HG02840 (cell line): ENCODE measurements around the gene MYD88.
"Not testable (repeated sequence)": the region's sequence is repeated elsewhere in the genome, so short reads cannot be mapped to it uniquely, and the experiment has no call there.

Experiments
- ATAC-seq: cut with Tn5 transposase; IDR thresholded peaks from one replicate; pipeline ENCODE4 v1.9.1; 2021; ENCODE audit warnings: mild to moderate bottlenecking, moderate library complexity, moderate number of reproducible peaks; ENCODE audit not compliant: unreplicated experiment, low FRiP score

MYD88 gene

GRCh38 chr3:38160704-38161103, 22.2 kb downstream of the MYD88 start:
- ATAC-seq = not testable (repeated sequence)

GRCh38 chr3:38163117-38163840, 24.8 kb downstream of the MYD88 start:
- ATAC-seq = no peak

DNA sequence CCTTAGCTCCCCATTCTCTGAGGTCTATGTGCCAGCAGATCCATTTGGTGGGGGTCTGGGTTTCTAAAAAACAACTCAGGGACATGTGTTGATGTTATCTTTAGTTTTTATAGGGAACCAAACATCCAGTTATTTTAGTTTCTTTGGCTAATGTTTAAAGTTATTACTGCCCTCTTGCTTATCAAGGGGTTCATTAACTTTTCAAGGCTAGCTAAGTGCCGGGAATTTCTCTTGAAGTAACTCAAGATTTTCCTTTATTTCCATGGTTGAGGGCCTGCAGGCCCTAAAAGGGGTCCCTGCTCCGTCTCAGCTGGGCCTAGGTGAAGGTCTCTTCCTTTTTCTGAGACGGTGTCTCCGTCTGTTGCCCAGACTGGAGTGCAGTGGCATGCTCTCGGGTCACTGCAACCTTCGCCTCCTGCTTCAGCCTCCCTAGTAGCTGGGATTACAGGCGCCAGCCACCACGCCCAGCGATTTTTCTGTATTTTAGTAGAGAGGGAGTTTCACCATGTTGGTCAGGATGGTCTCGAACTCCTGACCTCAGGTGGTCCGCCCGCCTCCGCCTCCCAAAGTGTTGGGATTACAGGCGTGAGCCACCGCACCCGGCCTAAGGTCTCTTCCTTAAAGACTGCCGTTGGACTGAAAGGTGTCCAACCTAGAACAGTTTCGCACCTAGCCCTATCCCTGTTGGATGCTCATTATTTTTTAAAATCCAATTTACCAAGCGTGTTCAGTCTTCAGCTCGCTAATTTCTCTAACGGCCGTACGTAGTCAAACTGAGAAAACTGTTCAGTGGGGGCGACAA, 25.6 kb downstream of the MYD88 start:
- ATAC-seq = no peak

DNA sequence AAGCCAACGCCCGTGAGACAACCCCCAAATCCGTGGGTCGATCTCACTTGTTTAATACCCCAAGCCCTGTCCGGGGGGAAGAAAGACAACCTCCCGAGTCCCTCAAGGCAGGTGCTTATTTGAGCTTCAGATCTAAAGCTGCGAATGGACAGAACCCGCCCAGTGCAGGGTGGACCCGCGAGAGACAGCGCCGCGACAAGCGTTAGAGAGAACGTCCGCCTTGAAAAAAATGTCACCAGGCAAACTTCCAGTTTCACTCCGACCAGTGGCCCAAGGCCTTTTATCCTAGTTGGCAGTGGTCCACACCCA, 26.1 kb downstream of the MYD88 start:
- peak; percentile 22 for ATAC-seq

- peak; percentile 95 for ATAC-seq
Measured at GRCh38 chr3:38164952-38165721, 26.7 kb downstream of the MYD88 start, which contains the start of gene OXSR1. TSS of gene OXSR1 (plus strand) at chr3:38165537. CDS start at chr3:38165877, 340 bp downstream.

- no peak for ATAC-seq
Measured at GRCh38 chr3:38165722-38166387, 27.4 kb downstream of the MYD88 start.

GRCh38 chr3:38167591-38167990, 29.1 kb downstream of the MYD88 start:
- no peak for ATAC-seq

DNA sequence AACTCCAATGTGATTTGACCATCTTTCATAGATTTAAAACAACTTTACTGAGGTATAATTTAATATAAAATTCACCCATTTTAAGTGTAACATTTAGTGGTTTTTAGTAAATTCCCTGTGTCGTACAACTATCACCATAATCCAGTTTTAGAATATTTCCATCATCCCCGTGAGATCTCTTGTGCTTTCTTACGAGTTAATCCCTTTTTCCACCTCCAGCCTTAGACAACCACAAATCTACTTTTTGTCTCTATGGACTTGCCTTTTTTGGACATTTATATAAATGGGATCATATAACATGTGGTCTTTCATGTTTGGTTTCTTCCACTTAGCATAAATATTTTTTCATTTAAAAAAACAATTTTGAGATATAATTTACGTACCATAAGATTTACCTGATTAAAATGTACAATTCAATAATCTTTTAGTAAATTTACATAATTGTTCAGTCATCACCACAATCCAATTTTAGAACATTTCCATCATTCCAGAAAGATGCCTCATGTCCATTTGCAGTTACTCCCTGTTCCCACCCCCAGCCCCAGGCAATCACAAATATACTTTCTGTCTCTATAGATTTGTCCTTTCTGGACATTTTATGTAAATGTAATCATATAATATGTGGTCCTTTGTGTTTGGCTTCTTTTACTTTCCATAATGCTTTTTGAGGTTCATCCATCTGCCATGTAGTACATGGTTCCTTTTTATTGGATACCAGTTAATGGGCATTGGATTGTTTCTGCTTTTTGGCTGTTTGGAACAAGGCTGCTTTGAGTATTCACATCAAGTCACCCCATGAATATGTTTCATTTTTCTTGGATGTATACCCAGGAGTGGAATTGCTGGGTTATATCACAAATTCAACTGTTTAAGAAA, 29.9 kb downstream of the MYD88 start:
- no peak for ATAC-seq

DNA sequence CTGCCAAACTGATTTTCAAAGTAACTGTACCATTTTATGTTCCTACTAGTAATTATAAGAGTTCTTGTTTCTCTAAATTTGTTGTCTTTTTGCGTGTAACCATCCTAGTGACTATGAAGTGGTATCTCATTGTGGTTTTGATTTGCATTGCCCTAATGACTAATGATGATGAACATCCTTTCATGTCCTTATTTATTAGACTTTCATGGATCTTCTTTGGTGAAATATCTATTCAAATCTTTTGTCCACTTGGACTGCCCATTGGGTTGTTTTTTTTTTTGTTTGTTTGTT, 30.5 kb downstream of the MYD88 start:
- no peak for ATAC-seq

DNA sequence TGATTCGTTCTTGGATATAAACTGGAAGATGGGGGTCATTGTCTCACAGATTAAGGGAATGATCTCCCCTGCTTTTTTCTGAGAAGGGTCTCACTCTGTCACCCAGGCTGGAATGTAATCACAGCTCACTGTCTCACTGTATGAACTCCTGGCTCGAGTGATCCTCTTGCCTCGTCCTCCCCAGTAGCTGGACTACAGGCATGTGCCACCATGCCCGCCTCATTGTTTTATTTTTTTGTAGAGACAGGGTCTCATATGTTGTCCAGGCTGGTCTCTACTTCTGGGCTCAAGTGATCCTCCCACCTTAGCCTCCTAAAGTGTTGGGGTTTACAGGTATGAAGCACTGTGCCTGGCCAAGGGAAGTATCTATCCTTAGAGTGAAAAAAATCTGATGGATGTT, 32.3 kb downstream of the MYD88 start:
- ATAC-seq = no peak

DNA sequence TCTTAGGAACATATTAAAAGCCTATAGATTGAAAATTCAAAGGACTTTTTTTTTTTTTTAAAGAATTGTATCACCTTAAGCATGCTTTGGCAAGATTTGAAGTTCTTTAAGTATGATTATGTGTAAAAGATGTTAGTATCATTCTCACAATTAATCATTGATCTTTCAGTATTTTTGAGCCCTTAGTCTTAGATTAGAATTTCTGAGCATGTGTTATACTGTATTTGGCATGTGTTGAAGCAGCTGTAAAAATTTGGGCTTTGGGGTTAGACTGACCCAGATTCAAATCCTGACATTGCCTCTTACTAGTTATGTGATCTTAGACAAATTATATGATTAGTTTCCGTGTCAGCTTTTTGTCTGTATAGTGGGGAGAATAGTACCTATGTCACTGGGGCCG, 33.2 kb downstream of the MYD88 start:
- no peak for ATAC-seq

- ATAC-seq = no peak
Measured at GRCh38 chr3:38173834-38174418, 35.5 kb downstream of the MYD88 start.

DNA sequence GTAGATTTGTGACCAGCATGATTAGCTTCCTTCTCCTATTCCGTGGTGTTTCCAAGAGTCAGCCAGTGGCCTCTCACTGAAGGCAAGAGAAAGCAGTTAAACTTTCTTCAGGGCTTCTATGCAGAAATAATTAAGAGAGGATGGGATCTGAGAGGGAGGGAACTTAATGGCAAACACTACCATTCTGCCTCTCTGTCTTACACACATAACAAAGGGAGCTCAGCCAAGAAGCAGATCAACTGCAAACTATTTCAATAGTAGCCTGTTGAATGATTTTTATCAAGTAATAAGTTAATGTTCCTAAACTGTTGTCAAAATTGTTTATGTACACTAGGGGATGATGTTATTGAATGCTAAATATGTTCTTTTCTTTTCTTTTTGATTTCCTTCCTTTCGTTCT, 38.7 kb downstream of the MYD88 start:
- ATAC-seq = no peak

DNA sequence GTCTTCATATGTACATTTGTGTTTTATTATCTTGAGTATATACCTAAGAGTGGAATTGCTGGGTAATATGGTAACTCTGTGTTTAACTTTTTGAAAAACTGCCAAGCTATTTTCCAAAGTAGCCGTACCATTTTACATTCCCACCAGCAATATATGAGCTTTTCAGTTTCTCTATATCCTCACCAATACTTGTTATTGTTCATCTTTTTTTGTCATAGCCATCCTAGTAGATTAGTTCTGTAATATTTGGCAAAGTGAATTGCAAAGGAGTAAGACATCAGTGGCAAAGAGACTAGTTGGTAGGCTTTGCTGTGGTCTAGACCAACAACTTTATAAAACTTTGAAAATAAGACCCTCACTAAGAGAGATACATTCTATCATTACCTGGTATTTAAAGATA, 48.3 kb downstream of the MYD88 start:
- no peak for ATAC-seq

DNA sequence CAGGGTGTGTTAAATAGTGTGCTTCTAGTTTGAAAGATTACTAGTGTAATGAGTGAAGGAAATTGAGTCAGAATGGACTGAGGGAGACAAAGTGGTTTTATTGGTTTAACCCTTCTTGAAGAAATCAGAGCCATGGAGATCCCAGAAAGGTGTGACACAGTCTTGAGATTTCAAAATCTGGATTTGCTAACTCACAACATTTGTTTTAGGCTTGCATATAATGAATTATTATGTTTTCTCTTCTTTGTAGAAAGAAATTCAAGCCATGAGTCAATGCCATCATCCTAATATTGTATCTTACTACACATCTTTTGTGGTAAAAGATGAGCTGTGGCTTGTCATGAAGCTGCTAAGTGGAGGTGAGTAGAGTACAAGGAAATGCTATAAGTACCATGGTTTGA, 52.0 kb downstream of the MYD88 start:
- no peak for ATAC-seq
